VCaP (cell line): ENCODE results near the gene IARS2.

Experiments
- H3K27ac ChIP-seq: fragments of 450-650 bp; 2 replicates; pipeline ENCODE4 v1.5.1; 2017
- CTCF ChIP-seq: fragments of 450-650 bp; conservative IDR thresholded peaks from 2 replicates; pipeline ENCODE4 v1.5.1; 2017; ENCODE audit warnings: mild to moderate bottlenecking, moderate library complexity

IARS2 gene

GRCh38 chr1:220094016-220094911 is at the start of gene IARS2:
TSS of gene IARS2 (plus strand) at chr1:220094132. CDS start at chr1:220094217, 85 bp downstream.
- H3K27ac ChIP-seq: peak within 1 kb of the TSS; percentile 89
- TF ChIP-seq CTCF: no peak

GRCh38 chr1:220044678-220045355 is 49.1 kb upstream of the IARS2 start:
- no peak for TF ChIP-seq CTCF
- peak overlapping the region; percentile 95 for H3K27ac ChIP-seq

DNA sequence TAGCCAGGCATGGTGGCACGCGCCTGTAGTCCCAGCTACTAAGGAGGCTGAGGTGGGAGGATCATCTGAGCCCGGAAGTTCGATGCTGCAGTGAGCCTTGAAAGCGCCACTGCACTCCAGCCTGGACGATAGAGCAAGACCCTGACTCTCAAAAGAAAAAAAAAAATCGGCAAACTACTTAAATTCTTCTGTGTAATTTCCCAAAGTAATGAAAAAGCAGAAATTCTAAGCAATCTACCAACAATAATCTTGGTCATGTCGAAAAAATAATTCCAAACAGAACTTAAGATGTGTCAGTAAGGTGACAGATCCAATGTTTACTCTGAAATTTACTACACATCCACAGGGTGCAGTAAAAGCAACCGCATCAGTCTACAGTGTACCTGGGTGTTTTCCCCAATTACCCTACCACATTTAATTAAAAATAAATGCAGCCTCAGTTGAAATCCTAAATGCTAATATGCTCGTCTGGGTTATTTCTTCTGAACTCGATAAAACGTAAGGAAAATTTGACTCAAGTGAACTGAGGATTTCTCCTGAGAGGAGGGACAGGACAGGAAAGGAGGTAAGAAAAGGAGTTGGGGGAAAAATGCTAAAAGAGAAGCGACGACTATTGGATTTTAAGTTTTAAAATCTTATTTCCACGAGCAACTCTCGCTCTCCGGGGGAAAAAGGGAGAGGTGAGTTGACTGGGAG is 48.4 kb upstream of the IARS2 start:
- TF ChIP-seq CTCF: no peak
- H3K27ac ChIP-seq: peak overlapping the region; percentile 95

DNA sequence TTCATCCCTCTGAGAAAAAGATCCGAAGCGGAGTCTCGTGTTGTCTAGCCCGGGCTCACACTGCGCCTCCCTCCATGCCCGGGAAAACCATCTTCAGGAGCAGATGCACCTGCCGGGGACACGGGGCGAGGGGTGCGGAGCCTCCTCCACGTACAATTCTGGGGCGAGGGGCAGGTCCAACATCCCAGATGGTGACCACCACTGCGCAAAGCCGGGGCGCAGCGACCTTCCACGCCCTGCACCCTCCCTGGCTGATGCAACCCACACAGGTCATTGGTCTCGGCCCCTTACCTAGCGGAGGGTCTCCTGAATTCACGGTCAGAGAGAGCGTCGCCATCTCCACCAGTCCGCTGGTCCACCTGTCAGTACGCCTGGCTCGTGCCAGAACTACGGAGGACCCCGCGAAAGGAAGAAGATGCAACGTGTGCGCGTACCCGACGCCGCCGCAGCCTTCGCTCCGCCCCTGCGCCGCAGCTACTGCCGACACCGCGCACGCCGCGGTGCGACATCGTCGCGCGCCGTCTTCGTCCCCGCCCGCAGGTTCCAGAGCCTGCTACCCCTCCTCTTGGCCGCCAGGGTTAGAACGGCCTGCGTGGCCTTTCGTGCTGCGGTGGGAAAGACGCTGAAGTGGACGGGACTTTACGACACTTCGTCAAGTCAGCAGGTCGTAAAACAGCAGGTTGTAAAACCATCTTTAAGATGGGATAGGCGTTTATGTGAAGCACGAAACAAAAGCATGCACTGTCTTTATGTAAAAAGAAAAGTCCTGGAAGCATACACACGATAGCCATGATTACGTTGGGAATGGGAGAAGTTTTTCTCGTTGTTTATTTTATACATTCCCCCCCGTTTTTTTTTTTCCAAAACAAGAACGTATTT is 47.6 kb upstream of the IARS2 start, which contains the start of gene EPRS1:
TSS of gene EPRS1 (minus strand) at position 454 of the 879 bp plus-strand sequence. CDS start at position 337, 117 bp downstream.
- TF ChIP-seq CTCF: peak; percentile 75
- H3K27ac ChIP-seq: peak within 1 kb of the TSS; percentile 95

- no peak overlapping the region for H3K27ac ChIP-seq
These were observed 37.6 kb upstream of the IARS2 start for GRCh38 chr1:220056374-220056773.

DNA sequence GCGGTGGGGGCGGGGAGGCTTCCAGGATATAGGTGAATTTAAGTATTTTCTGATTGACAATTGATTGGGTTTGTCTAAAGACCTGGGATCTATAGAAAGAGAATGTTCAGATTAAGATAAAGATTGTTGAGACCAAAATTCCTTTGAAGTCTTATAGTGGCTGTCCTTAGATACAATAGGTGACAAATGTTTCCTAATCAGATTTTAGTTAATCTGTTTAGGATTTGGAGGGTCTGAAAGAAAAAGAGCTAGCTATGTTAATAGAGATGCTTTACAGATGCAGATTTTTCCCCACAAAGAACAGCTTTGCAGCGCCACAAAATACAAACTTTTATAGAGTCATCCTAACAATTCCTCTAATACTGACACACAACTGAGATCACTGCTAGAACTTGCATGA is 33.1 kb upstream of the IARS2 start:
- TF ChIP-seq CTCF: no peak
- H3K27ac ChIP-seq: no peak overlapping the region

More at GRCh38 chr1:220056374-220056773, 37.6 kb upstream of the IARS2 start:
- no peak for TF ChIP-seq CTCF
